Cardiac fibroblast (primary cell): Measurements from ENCODE around the gene AKNA.

Source experiments
- DNase-seq, 2 donors: peaks; one replicate each; pipeline versions ENCODE4 v3.0.0 to v3.0.0-alpha.2; 2010; ENCODE audit warnings: low read depth in 2 of 2
- H3K4me3 ChIP-seq, 2 donors: replicated peaks in 1 of 2; 1 replicate in 1 of 2; 2 replicates in 1 of 2; pipeline ENCODE4 v1.5.1; 2011; ENCODE audit warnings: low read depth in 2 of 2, low read length in 2 of 2, mild to moderate bottlenecking in 2 of 2, moderate library complexity in 1 of 2
- CTCF ChIP-seq: IDR thresholded peaks from one replicate; pipeline ENCODE4 v1.5.1; 2011; ENCODE audit warnings: low read depth, mild to moderate bottlenecking, low read length, inconsistent platforms

AKNA gene

DNA sequence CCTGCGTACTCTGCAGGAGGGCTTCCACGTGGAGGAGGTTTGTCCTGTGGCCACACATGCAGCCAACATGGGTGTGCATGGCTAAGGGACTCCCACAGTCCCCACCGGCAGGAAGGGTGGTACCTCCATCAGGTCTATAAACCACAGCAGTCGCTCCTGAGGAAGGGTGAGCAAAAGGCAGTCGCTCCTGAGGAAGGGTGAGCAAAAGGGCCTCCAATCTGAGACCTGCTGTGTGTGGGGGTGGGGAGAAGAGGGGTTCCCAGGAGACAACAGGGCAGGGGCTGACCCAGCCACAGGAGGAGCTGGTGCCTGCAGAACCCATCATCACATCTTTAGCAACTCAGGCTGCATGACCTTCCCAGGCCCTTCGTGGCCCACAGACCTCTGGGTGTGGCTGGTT is 30.3 kb upstream of the AKNA start:
- DNase-seq = no peak
- no peak for TF ChIP-seq CTCF
- no peak overlapping the region for H3K4me3 ChIP-seq

DNA sequence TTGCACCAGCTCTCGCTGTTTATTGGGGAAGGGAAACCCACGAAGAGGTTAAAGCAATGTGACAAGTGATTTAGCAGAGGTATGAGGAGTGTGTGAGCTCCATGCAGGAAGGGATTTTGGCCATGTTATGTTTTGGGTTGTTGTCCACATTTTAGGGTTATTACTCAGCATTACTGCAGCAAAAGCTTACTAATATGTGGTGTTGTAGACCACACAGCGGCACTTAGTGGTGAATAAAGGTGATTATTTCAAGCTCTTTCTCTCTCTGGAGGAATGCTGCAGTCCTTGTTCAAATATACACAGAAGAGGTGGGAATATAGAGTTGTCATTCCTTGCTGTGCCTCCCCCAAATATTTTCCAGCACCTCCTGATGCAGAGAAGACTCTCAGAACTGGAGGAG is 29.7 kb upstream of the AKNA start:
- peak; percentile 33 to 71 for DNase-seq
- no peak overlapping the region for H3K4me3 ChIP-seq
- peak; percentile 28 for TF ChIP-seq CTCF

GRCh38 chr9:114416906-114417305 is 29.1 kb upstream of the AKNA start:
- no peak overlapping the region for H3K4me3 ChIP-seq
- no peak for TF ChIP-seq CTCF
- no peak for DNase-seq

GRCh38 chr9:114416290-114416689 is 28.5 kb upstream of the AKNA start:
- TF ChIP-seq CTCF = no peak
- no peak overlapping the region for H3K4me3 ChIP-seq
- no peak for DNase-seq

- DNase-seq = no peak
- no peak overlapping the region for H3K4me3 ChIP-seq
- no peak for TF ChIP-seq CTCF
These were observed 26.6 kb upstream of the AKNA start for GRCh38 chr9:114414346-114414745.

DNA sequence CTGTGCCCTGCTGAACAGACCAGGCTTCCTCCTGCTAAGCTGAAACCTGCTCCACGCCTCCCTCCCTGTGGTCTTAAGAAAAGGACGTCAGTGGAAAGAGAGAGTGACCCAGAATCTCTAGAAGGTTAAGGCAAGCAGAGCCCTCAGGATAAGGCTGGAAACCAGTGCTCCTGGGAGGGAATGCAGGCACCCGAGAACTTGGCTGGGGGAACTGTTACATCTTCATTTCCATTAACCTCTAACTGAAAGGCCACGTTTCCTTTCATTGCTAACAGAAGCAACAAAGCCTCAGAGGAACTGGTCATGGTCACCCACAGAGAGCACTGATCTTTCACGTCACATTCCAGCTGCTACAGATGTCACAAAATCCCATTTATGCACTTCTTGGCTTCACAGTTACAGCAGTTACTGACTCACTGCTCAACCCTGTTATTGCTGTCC is 26.1 kb upstream of the AKNA start:
- no peak for TF ChIP-seq CTCF
- H3K4me3 ChIP-seq = no peak overlapping the region
- peak; percentile 31 to 64 for DNase-seq

DNA sequence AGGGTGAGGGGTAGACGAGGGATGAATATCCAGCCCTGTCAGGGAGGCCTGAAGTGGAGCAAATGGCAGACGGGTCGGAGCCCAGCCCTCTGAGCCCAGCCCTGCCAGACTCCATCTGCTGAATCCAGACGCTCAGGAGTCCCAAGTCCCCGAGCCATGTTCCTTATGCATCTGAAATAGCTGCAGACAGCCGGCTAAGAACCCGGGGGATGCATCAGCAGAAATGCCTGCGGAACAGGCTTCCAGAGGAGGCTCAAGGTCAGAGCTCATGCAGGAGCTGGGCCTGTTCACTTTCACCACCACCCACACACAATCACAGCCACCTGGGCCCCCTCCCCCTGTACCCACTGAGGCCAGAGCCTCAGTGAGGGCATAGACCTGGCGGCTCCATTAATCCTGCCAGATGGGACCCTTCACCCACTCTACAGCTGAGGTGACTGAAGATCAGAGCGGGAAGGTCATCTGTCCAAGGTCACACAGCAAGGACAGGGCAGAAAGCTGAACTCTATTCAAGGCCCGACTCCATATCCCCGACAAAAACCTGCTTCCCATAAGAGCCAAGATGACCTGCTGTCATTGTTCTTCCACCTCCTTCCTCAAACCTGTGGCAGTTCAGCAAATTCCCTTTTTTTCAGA is 24.4 kb upstream of the AKNA start:
- DNase-seq = no peak
- no peak overlapping the region for H3K4me3 ChIP-seq
- no peak for TF ChIP-seq CTCF
